Pancreas (tissue), 10 donors: ENCODE measurements around the gene FKBP1B. TPM values are rescaled to one million over a fixed set of nuclear protein-coding genes. Genes with fewer than 3 reads are reported as not detected.

Source experiments
- ATAC-seq, 4 donors: fragments of 200-7000 bp; cut with Tn5 transposase; one replicate each; pipeline versions ENCODE4 v1.8.0 to v1.9.1; 2020; ENCODE audit warnings: mild to moderate bottlenecking in 4 of 4, moderate library complexity in 4 of 4
- DNase-seq, 6 donors: peaks; one replicate each; pipeline ENCODE4 v3.0.0-alpha.2; 2020
- FAIRE-seq: peaks from 2 replicates; lab custom pipeline; 2012; peaks lifted over from hg19 to GRCh38; lab: Jason Lieb, UNC
- H3K27ac ChIP-seq, 4 donors: fragments of 200-600 bp; sonication (generic); 1 replicate in 3 of 4; 2 replicates in 1 of 4; pipeline versions ENCODE4 v1.5.0 to v1.8.0; 2020
- H3K27me3 ChIP-seq, 4 donors: fragments of 200-600 bp; one replicate each; pipeline ENCODE4 v1.8.0; 2021
- H3K36me3 ChIP-seq, 3 donors: fragments of 200-600 bp; sonication (generic) in 1 of 3; one replicate each; pipeline versions ENCODE4 v1.5.0 to v1.8.0; 2020 to 2021
- H3K4me1 ChIP-seq, 3 donors: fragments of 200-600 bp; one replicate each; pipeline ENCODE4 v1.8.0; 2021
- H3K4me3 ChIP-seq, 4 donors: fragments of 200-600 bp; sonication (generic) in 2 of 4; one replicate each; pipeline versions ENCODE4 v1.5.0 to v1.8.0; 2020 to 2021
- H3K9me3 ChIP-seq, 4 donors: fragments of 200-600 bp; one replicate each; pipeline ENCODE4 v1.8.0; 2021
- CTCF ChIP-seq, 4 donors: fragments of 200-600 bp; sonication (generic) in 3 of 4; IDR thresholded peaks; one replicate each; pipeline versions ENCODE4 v1.5.0 to v1.8.0; 2021; ENCODE audit warnings: antibody characterized with exemption in 4 of 4
- WGBS, 2 donors: extraction: QIAGEN DNeasy Blood & Tissue Kit; methylation state at CpG; one replicate each; pipeline ENCODE4 v1.1.7; 2013; 5-methylcytosine and 5-hydroxymethylcytosine counted together
- intact Hi-C, 3 donors: fragments of 100-400 bp; cut with DNase I; formaldehyde crosslinking; loops; one replicate each; pipeline versions ENCODE4 v1.11.1 to v1.14.2; 2022
- polyA plus RNA-seq, 2 donors: library from polyadenylated mRNA; stranded (reverse); fragments of 200-250 nt; gene quantifications; one replicate each; pipeline ENCODE4 v1.2.3, GENCODE V29; 2013
- total RNA-seq, 6 donors: library from RNA; stranded (reverse); fragmentation: NEBNext Ultra II Directional in 4 of 6; extraction: Animal tissue kit (Norgen Biotek cat#: 25700) in 4 of 6; gene quantifications; one replicate each; pipeline versions ENCODE4 v1.2.1 to v1.2.4, GENCODE V29; 2021 to 2023
- donor health status: healthy with polysubstance abuse.
- donor health status: DM: no; HTN: no; CAD: no; lungs with moderate emphysema.
- donor health status: DM: no; HTN: no; CAD: no.
- donor health status: control.
- donor health status: control.
- donor health status: Bipolar disorder and iron deficiency.
- donor health status: DM: yes; HTN: yes; CAD: no.
- donor health status: DM: no; HTN: no; CAD: no.
- donor health status: DM: no; HTN: no; CAD: no.
- donor health status: DM: yes; HTN: yes; CAD: no.

Gene FKBP1B
- total and polyA plus RNA-seq, 8 donors: 2.6 to 25.6 (median 4.9) TPM

- ATAC-seq: no peak
- WGBS, 2 donors: 30 to 32% methylated on average over 2 of the region's 2 CpGs
- H3K4me1 ChIP-seq: peaks cover 0 to 19% (median 0%) of the 10 kb centered on the region in 3 donors
Observed at GRCh38 chr2:24077879-24078278, 28.3 kb downstream of the FKBP1B start.

GRCh38 chr2:24080701-24081100 is 31.2 kb downstream of the FKBP1B start:
- DNase-seq: no peak
- no peak for FAIRE-seq
- WGBS, 2 donors: 67 to 72% methylated on average over 2 of the region's 2 CpGs
- intact Hi-C loops: no loop called here
- Histone ChIP-seq H3K27me3 (no peaks in the 10 kb centered on the region), H3K9me3 (no peaks in the 10 kb centered on the region), H3K27ac (no peak overlapping the region), H3K4me1 (peaks cover 0 to 14% (median 4%) of the 10 kb centered on the region in 3 donors), H3K36me3 (peaks cover 0 to 16% (median 0%) of the 10 kb centered on the region in 3 donors), H3K4me3 (no peak overlapping the region)
- no peak for TF ChIP-seq CTCF (IDR thresholded peaks at IDR 0.05)
- no peak for ATAC-seq

More at GRCh38 chr2:24077879-24078278, 28.3 kb downstream of the FKBP1B start:
- Histone ChIP-seq H3K9me3 (no peaks in the 10 kb centered on the region), H3K27me3 (no peaks in the 10 kb centered on the region), H3K36me3 (peaks cover 0 to 28% (median 0%) of the 10 kb centered on the region in 3 donors), H3K27ac (peak overlapping the region; percentile 75 to 92 (median 87)), H3K4me3 (peak overlapping the region in 3 of 4 donors; percentile 56 to 76 (median 60))
- FAIRE-seq (no peak), DNase-seq (no peak)
- TF ChIP-seq CTCF (IDR thresholded peaks at IDR 0.05): no peak
- intact Hi-C loops: no loop called here

GRCh38 chr2:24082787-24083566 is 33.4 kb downstream of the FKBP1B start:
- H3K4me1 ChIP-seq: peaks cover 0 to 10% (median 4%) of the 10 kb centered on the region in 3 donors
- no peak for FAIRE-seq
- H3K4me3 ChIP-seq: peak overlapping the region; percentile 26 to 69 (median 57)
- DNase-seq: peak in 2 of 6 donors; percentile 36 to 59
- H3K9me3 ChIP-seq: no peaks in the 10 kb centered on the region
- H3K36me3 ChIP-seq: peaks cover 0 to 16% (median 0%) of the 10 kb centered on the region in 3 donors
- no peaks in the 10 kb centered on the region for H3K27me3 ChIP-seq
- H3K27ac ChIP-seq: peak overlapping the region; percentile 80 to 93 (median 82)
- ATAC-seq: no peak
- 78 to 79% methylated on average over 8 of the region's 8 CpGs for WGBS, 2 donors
- no peak for TF ChIP-seq CTCF (IDR thresholded peaks at IDR 0.05)
- intact Hi-C loops: no loop called here

- H3K4me1 ChIP-seq: peaks cover 0 to 9% (median 4%) of the 10 kb centered on the region in 3 donors
- FAIRE-seq: no peak
- H3K36me3 ChIP-seq: peaks cover 0 to 16% (median 0%) of the 10 kb centered on the region in 3 donors
- 3% methylated on average over 30 of the region's 30 CpGs for WGBS, 2 donors
- peak in 3 of 6 donors; percentile 78 to 95 (median 83) for DNase-seq
- ATAC-seq: peak; percentile 66 to 79 (median 74)
- H3K9me3 ChIP-seq: no peaks in the 10 kb centered on the region
- intact Hi-C loops: no loop called here
- no peaks in the 10 kb centered on the region for H3K27me3 ChIP-seq
- peak overlapping the region; percentile 26 to 69 (median 57) for H3K4me3 ChIP-seq
- no peak for TF ChIP-seq CTCF (IDR thresholded peaks at IDR 0.05)
- H3K27ac ChIP-seq: peak overlapping the region; percentile 80 to 93 (median 82)
Observed at GRCh38 chr2:24083567-24084385, 34.2 kb downstream of the FKBP1B start.
